Testis (tissue), 3 donors: ENCODE results near the gene CHCHD5. TPM values are rescaled to one million over a fixed set of nuclear protein-coding genes. Genes with fewer than 3 reads are reported as not detected.

Experiments
- DNase-seq: peaks from one replicate; pipeline ENCODE4 v3.0.0-alpha.2; 2019
- H3K27ac ChIP-seq, 2 donors: fragments of 200-600 bp; sonication (generic); one replicate each; pipeline ENCODE4 v1.5.1; 2019
- H3K27me3 ChIP-seq: fragments of 200-600 bp; sonication (generic); one replicate; pipeline ENCODE4 v1.5.1; 2019
- H3K36me3 ChIP-seq: fragments of 200-600 bp; sonication (generic); one replicate; pipeline ENCODE4 v1.5.1; 2017; ENCODE audit warnings: low read depth; ENCODE audit errors: missing control alignments
- H3K4me1 ChIP-seq: fragments of 200-600 bp; sonication (generic); one replicate; pipeline ENCODE4 v1.5.1; 2019
- H3K4me3 ChIP-seq, 2 donors: fragments of 200-600 bp; sonication (generic); one replicate each; pipeline ENCODE4 v1.5.1; 2017 to 2019
- H3K9me3 ChIP-seq: fragments of 200-600 bp; sonication (generic); one replicate; pipeline ENCODE4 v1.5.1; 2017
- POLR2A ChIP-seq: fragments of 450-650 bp; IDR thresholded peaks from one replicate; pipeline ENCODE4 v1.6.1; 2017; ENCODE audit warnings: antibody characterized with exemption, mild to moderate bottlenecking, moderate library complexity
- WGBS, 2 donors: methylation state at CpG; one replicate each; pipeline ENCODE4 v1.1.5; 2018; 5-methylcytosine and 5-hydroxymethylcytosine counted together
- intact Hi-C: fragments of 100-400 bp; cut with DNase I; formaldehyde crosslinking; loops from one replicate; pipeline ENCODE4 v1.15.1; 2023; ENCODE audit warnings: low total_unique reads
- polyA plus RNA-seq: library from polyadenylated mRNA; stranded (reverse); fragments of 350-450 nt; fragmentation: Illumina TruSeq; extraction: RNeasy Lipid Tissue Mini Kit (QIAGEN cat#74804); gene quantifications from one replicate; pipeline ENCODE4 v1.2.3, GENCODE V29; 2014; ENCODE audit warnings: low read depth, low replicate concordance; ENCODE audit not compliant: insufficient read depth
- total RNA-seq, 2 donors: library from RNA; depleted of rRNA; stranded (reverse); fragments of >200 nt; gene quantifications; one replicate each; pipeline ENCODE4 v1.2.3, GENCODE V29; 2016
- TF ChIP-seq, protein P1 (sequence below), 3 experiments: fragments of 450-650 bp in 2 of 3; fragments of 200-600 bp in 1 of 3; sonication (generic) in 1 of 3; IDR thresholded peaks; one replicate each; pipeline ENCODE4 v1.5.1; 2016 to 2019; ENCODE audit warnings: antibody characterized with exemption in 3 of 3, mild to moderate bottlenecking in 2 of 3, moderate library complexity in 1 of 3

Gene CHCHD5
- total and polyA plus RNA-seq, 3 donors from 2014 or later = 49.0 to 98.9 (median 51.3) TPM

DNA sequence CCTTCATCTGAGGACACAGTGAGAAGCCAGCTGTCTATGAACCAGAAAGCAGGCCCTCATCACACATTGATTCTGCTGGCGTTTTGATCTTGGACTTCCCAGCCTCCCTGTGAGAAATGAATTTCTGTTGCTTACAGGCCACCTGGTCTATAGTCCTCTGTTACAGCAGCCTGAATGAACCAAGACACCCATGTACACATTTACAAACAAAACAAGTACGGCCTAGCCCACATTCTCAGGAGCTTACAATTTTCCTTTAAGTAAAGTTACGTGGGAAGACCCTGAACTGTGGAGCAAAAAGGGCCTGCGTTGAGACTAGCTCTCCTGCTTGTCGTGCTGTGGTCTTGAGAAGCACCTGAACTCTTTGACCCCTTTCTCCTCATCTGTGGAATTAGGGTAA lies 49.3 kb downstream of the CHCHD5 start:
- Histone ChIP-seq H3K4me1 (peaks cover 5% of the 10 kb centered on the region), H3K4me3 (no peak overlapping the region), H3K36me3 (no peaks in the 10 kb centered on the region), H3K27ac (no peak overlapping the region), H3K9me3 (no peaks in the 10 kb centered on the region), H3K27me3 (no peaks in the 10 kb centered on the region)
- no peak for DNase-seq
- intact Hi-C loops = no loop called here
- no peak for TF ChIP-seq POLR2A
- TF ChIP-seq, protein P1, sequence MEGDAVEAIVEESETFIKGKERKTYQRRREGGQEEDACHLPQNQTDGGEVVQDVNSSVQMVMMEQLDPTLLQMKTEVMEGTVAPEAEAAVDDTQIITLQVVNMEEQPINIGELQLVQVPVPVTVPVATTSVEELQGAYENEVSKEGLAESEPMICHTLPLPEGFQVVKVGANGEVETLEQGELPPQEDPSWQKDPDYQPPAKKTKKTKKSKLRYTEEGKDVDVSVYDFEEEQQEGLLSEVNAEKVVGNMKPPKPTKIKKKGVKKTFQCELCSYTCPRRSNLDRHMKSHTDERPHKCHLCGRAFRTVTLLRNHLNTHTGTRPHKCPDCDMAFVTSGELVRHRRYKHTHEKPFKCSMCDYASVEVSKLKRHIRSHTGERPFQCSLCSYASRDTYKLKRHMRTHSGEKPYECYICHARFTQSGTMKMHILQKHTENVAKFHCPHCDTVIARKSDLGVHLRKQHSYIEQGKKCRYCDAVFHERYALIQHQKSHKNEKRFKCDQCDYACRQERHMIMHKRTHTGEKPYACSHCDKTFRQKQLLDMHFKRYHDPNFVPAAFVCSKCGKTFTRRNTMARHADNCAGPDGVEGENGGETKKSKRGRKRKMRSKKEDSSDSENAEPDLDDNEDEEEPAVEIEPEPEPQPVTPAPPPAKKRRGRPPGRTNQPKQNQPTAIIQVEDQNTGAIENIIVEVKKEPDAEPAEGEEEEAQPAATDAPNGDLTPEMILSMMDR (IDR thresholded peaks at IDR 0.05) = no peak
- 93 to 95% methylated on average over 5 of the region's 5 CpGs for WGBS, 2 donors

DNA sequence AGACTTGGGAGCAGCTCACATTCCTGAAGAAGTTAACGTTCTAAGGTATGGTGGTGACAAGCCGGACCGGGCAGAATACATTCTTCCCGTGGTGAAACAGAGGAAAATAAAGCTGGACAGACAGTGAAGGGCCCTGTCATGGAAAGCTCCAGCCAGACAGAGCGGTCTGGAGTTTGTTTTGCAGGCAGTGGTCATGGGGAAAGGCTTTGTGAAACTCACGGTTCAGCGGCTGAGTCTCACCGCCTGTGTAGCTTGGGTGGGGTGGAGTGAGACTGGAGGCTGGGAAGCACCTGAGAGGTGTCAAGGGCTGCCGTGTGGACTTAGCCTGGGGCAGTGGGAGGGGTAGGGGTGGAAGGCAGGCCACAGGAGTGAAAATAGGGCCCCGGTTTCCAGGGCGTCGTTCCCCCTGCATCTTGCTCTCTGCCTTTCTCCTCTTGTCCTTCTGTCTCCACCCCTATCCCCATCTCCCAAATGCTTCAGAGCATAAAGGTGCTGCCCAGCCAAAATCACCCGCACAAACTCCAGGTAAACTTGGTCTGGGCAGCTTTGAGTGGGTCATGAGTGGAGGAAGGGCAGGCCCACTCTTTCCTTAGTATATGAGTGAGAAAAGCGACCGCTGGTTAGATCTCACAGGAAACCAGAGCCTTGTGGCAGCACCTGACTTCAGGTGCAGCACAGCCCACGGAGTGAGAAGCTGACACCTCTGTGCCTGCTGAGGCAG lies 49.9 kb downstream of the CHCHD5 start:
- DNase-seq = no peak
- no peaks in the 10 kb centered on the region for H3K36me3 ChIP-seq
- intact Hi-C loops = no loop called here
- H3K4me3 ChIP-seq = no peak overlapping the region
- H3K27ac ChIP-seq = no peak overlapping the region
- H3K4me1 ChIP-seq = peaks cover 5% of the 10 kb centered on the region
- H3K27me3 ChIP-seq = no peaks in the 10 kb centered on the region
- TF ChIP-seq, protein P1 (IDR thresholded peaks at IDR 0.05) = no peak
- TF ChIP-seq POLR2A = no peak
- WGBS, 2 donors = 88 to 91% methylated on average over 16 of the region's 16 CpGs
- H3K9me3 ChIP-seq = no peaks in the 10 kb centered on the region

DNA sequence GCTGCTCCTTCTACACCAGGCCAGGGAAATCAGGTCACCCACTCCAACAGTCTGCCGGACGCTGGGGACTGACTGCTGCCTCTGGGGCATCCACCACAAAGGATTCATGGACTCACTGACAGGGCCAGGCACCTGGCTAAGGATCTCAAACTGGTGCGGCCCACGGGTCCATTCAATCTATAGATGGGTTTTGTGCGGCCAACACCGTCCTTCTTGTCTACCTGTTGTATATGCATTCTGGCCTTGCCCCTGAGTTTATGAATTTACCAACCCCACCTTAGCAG lies 50.4 kb downstream of the CHCHD5 start:
- no peak overlapping the region for H3K27ac ChIP-seq
- 97 to 98% methylated on average over 6 of the region's 6 CpGs for WGBS, 2 donors
- peaks cover 5% of the 10 kb centered on the region for H3K4me1 ChIP-seq
- intact Hi-C loops = no loop called here
- no peaks in the 10 kb centered on the region for H3K36me3 ChIP-seq
- no peak overlapping the region for H3K4me3 ChIP-seq
- H3K9me3 ChIP-seq = no peaks in the 10 kb centered on the region
- no peaks in the 10 kb centered on the region for H3K27me3 ChIP-seq
- DNase-seq = no peak
- TF ChIP-seq, protein P1 (IDR thresholded peaks at IDR 0.05) = no peak
- no peak for TF ChIP-seq POLR2A

DNA sequence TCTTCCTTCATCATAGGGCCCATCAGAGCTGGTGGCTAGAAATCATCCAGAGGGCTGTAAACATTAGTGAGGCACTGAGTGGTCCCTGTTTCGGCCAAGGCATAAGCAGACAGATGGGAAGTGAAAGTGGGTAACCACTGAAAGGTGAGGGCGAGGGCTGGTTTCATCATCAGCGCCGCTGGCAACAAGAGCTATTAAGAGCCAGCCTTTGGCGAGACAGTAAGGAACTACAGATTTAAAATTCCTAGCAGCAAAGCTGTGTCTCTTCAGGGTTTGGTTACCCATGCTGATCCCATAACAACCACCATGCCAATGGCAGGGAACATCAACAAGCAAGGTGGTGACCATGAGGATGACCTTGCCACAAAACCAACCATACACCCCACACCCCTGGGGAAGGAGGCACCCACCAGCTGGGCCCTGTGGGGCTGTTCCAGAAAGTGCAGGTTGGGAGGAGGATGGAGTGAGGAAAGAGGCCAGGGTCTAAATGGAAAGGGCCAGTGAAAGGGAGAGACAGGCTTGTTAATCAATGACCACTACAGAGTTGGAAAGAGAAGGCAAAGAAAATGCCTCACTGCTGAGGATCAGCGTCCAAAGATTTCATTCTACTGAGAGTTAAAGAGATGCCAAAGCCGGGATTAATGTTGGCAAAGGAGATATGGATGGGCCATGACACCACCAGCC lies 52.3 kb downstream of the CHCHD5 start:
- H3K4me3 ChIP-seq = no peak overlapping the region
- DNase-seq = no peak
- 85 to 97% methylated on average over 7 of the region's 7 CpGs for WGBS, 2 donors
- no peaks in the 10 kb centered on the region for H3K4me1 ChIP-seq
- H3K9me3 ChIP-seq = no peaks in the 10 kb centered on the region
- no peak overlapping the region for H3K27ac ChIP-seq
- intact Hi-C loops = no loop called here
- no peaks in the 10 kb centered on the region for H3K36me3 ChIP-seq
- no peak for TF ChIP-seq POLR2A
- TF ChIP-seq, protein P1 (IDR thresholded peaks at IDR 0.05) = no peak
- H3K27me3 ChIP-seq = no peaks in the 10 kb centered on the region

DNA sequence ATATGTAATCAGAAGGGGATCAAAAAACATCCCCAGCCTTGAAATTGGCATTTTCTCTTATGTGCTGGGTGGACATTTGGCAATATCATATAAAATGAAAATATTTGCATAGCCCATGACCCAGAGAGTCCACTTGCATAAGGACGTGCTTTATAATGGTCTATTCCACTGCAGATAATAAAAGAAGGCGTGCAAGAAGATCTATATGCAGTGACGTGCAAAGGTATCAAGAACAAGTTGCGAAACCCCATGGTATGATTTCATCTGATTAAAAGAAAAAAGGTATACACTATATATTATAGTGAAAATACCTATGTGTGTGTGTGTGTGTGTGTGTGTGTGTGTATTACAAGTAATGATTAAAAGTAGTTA lies 52.9 kb downstream of the CHCHD5 start:
- Histone ChIP-seq H3K9me3 (no peaks in the 10 kb centered on the region), H3K4me1 (no peaks in the 10 kb centered on the region), H3K27ac (no peak overlapping the region), H3K36me3 (no peaks in the 10 kb centered on the region), H3K4me3 (no peak overlapping the region), H3K27me3 (no peaks in the 10 kb centered on the region)
- TF ChIP-seq, protein P1 (IDR thresholded peaks at IDR 0.05) = no peak
- intact Hi-C loops = no loop called here
- 95 to 99% methylated on average over 4 of the region's 4 CpGs for WGBS, 2 donors
- no peak for DNase-seq
